Left lung (tissue), 10 donors: ENCODE data around the gene LRRC3. TPM values are rescaled to one million over a fixed set of nuclear protein-coding genes. Genes with fewer than 3 reads are reported as not detected.

ENCODE experiments used
- ATAC-seq: fragments of 200-7000 bp; cut with Tn5 transposase; one replicate; pipeline ENCODE4 v1.9.1; 2020; ENCODE audit warnings: moderate library complexity
- DNase-seq, 4 donors: peaks; one replicate each; pipeline ENCODE4 v3.0.0-alpha.2; 2013 to 2020
- H3K27ac ChIP-seq, 2 donors: fragments of 200-600 bp; sonication (generic) in 1 of 2; one replicate each; pipeline versions ENCODE4 v1.5.0 to v1.8.0; 2020 to 2021
- H3K27me3 ChIP-seq, 2 donors: fragments of 200-600 bp; sonication (generic) in 1 of 2; one replicate each; pipeline versions ENCODE4 v1.5.0 to v1.8.0; 2020 to 2021
- H3K36me3 ChIP-seq, 2 donors: fragments of 200-600 bp; sonication (generic) in 1 of 2; one replicate each; pipeline versions ENCODE4 v1.5.0 to v1.8.0; 2020 to 2021
- H3K4me1 ChIP-seq, 2 donors: fragments of 200-600 bp; one replicate each; pipeline ENCODE4 v1.8.0; 2021
- H3K4me3 ChIP-seq, 2 donors: fragments of 200-600 bp; sonication (generic) in 1 of 2; one replicate each; pipeline versions ENCODE4 v1.5.0 to v1.8.0; 2020 to 2021; ENCODE audit warnings: mild to moderate bottlenecking in 1 of 2
- H3K9me3 ChIP-seq, 2 donors: fragments of 200-600 bp; sonication (generic) in 1 of 2; one replicate each; pipeline versions ENCODE4 v1.5.0 to v1.8.0; 2020 to 2021
- CTCF ChIP-seq, 2 donors: fragments of 200-600 bp; sonication (generic) in 1 of 2; IDR thresholded peaks; one replicate each; pipeline versions ENCODE4 v1.5.0 to v1.8.0; 2021; ENCODE audit warnings: antibody characterized with exemption in 2 of 2
- intact Hi-C, 2 donors: fragments of 100-400 bp; cut with DNase I; formaldehyde crosslinking; loops; one replicate each; pipeline versions ENCODE4 v1.11.2 to v1.14.2; 2022
- polyA plus RNA-seq, 6 donors: library from polyadenylated mRNA; unstranded; fragments of 120-200 nt; gene quantifications; one replicate each; pipeline ENCODE4 v1.2.1, GENCODE V29; 2013; ENCODE audit not compliant: insufficient read length in 6 of 6
- total RNA-seq, 2 donors: library from RNA; stranded (reverse); fragmentation: NEBNext Ultra II Directional; extraction: Animal tissue kit (Norgen Biotek cat#: 25700); gene quantifications; one replicate each; pipeline ENCODE4 v1.2.1, GENCODE V29; 2021
- donor health status: DM: no; HTN: yes; CAD: no.
- donor health status: DM: no; HTN: no; CAD: no.

The LRRC3 gene
- total and polyA plus RNA-seq, 8 donors: 2.4 to 7.0 (median 6.0) TPM

DNA sequence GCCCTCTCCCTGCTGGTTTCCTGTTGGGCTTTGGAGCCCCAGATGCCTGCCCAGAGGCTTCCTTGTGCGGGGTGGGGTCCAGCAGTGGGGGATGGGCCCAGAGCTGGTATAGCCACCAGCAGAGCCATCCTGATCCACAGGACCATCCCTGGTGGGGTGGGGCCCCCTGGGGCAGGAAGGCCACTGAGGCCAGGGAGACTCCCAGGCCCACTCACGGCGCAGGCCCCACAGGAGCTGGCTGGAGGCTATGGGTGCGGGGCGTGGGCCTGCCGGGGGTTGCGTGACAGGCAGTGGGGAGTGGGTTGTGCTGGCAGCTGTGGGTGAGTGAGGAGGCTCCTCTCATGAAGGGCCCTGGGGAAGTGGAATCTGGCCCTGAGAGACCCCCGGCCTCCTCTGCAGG lies 5.7 kb downstream of the LRRC3 start:
- intact Hi-C loops: no loop called here
- peaks cover 4 to 6% of the 10 kb centered on the region in 2 donors for H3K4me1 ChIP-seq
- H3K36me3 ChIP-seq: no peaks in the 10 kb centered on the region
- no peak overlapping the region for H3K4me3 ChIP-seq
- peaks cover 0 to 8% of the 10 kb centered on the region in 2 donors for H3K27me3 ChIP-seq
- H3K9me3 ChIP-seq: no peaks in the 10 kb centered on the region
- peak in 1 of 4 donors; percentile 57 for DNase-seq
- no peak for TF ChIP-seq CTCF (IDR thresholded peaks at IDR 0.05)
- H3K27ac ChIP-seq: no peak overlapping the region
- ATAC-seq: no peak

- ATAC-seq (peak; percentile 53), DNase-seq (peak in 2 of 4 donors; percentile 45 to 65)
- Histone ChIP-seq H3K27ac (no peak overlapping the region), H3K4me3 (no peak overlapping the region), H3K27me3 (peaks cover 0 to 4% of the 10 kb centered on the region in 2 donors), H3K36me3 (no peaks in the 10 kb centered on the region), H3K9me3 (no peaks in the 10 kb centered on the region), H3K4me1 (peaks cover 0 to under 1% of the 10 kb centered on the region in 2 donors)
- intact Hi-C loops: no loop called here
- peak in 1 of 2 donors; percentile 12 for TF ChIP-seq CTCF (IDR thresholded peaks at IDR 0.05)
These were observed 6.2 kb downstream of the LRRC3 start for GRCh38 chr21:44461464-44462001.

- ATAC-seq: no peak
- H3K27ac ChIP-seq: no peak overlapping the region
- no peaks in the 10 kb centered on the region for H3K27me3 ChIP-seq
- TF ChIP-seq CTCF (IDR thresholded peaks at IDR 0.05): no peak
- H3K36me3 ChIP-seq: no peaks in the 10 kb centered on the region
- no peak overlapping the region for H3K4me3 ChIP-seq
- H3K4me1 ChIP-seq: no peaks in the 10 kb centered on the region
- peak in 1 of 4 donors; percentile 59 for DNase-seq
- no peaks in the 10 kb centered on the region for H3K9me3 ChIP-seq
- intact Hi-C loops: no loop called here
These were observed 7.0 kb downstream of the LRRC3 start for GRCh38 chr21:44462086-44462833.

DNA sequence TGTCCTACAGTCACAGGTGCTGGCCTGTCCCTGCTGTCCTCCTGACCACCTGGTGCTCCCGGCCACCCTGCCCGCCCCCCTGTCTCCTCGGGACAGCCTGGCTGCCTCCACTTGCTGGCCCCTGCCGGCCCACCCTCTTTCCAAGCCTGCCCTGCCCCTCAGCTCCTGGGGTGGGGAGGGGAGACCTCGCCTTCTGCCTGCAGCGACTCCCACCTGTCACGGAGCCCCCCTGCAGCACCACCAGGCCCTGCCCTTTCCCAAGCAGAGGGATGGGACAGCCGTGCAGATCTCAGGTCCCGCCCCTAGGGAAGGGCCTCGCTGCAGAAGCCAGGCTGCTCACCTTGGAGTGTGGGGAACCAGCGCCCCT lies 7.5 kb downstream of the LRRC3 start:
- ATAC-seq (no peak), DNase-seq (no peak)
- H3K27ac ChIP-seq: no peak overlapping the region
- TF ChIP-seq CTCF (IDR thresholded peaks at IDR 0.05): no peak
- H3K36me3 ChIP-seq: no peaks in the 10 kb centered on the region
- no peaks in the 10 kb centered on the region for H3K27me3 ChIP-seq
- H3K9me3 ChIP-seq: no peaks in the 10 kb centered on the region
- intact Hi-C loops: no loop called here
- no peaks in the 10 kb centered on the region for H3K4me1 ChIP-seq
- no peak overlapping the region for H3K4me3 ChIP-seq

- ATAC-seq (no peak), DNase-seq (peak in 1 of 4 donors; percentile 73)
- no peaks in the 10 kb centered on the region for H3K4me1 ChIP-seq
- no peak overlapping the region for H3K4me3 ChIP-seq
- H3K27ac ChIP-seq: no peak overlapping the region
- no peaks in the 10 kb centered on the region for H3K36me3 ChIP-seq
- no peak for TF ChIP-seq CTCF (IDR thresholded peaks at IDR 0.05)
- intact Hi-C loops: no loop called here
- H3K9me3 ChIP-seq: no peaks in the 10 kb centered on the region
- no peaks in the 10 kb centered on the region for H3K27me3 ChIP-seq
These were observed 8.4 kb downstream of the LRRC3 start for GRCh38 chr21:44463724-44464123.
